Posterior vena cava (tissue), 2 donors: ENCODE results near the gene HEPN1. TPM values are rescaled to one million over a fixed set of nuclear protein-coding genes. Genes with fewer than 3 reads are reported as not detected.

ENCODE experiments used
- DNase-seq: peaks from one replicate; pipeline ENCODE4 v3.0.0-alpha.2; 2020; ENCODE audit warnings: low spot score
- intact Hi-C, 2 donors: fragments of 100-400 bp; cut with DNase I; formaldehyde crosslinking; loops; one replicate each; pipeline versions ENCODE4 v1.14.1 to v1.14.2; 2022 to 2023
- total RNA-seq, 2 donors: library from RNA; stranded (reverse); fragmentation: NEBNext Ultra II Directional; extraction: Animal tissue kit (Norgen Biotek cat#: 25700); gene quantifications; one replicate each; pipeline ENCODE4 v1.2.1, GENCODE V29; 2021
- donor health status: DM: yes; HTN: yes; CAD: no.
- donor health status: DM: yes; HTN: yes; CAD: no.

The HEPN1 gene
- total RNA-seq, 2 donors from 2014 or later: 0.28 TPM; not detected in 1

- intact Hi-C loops: no loop called here
- no peak for DNase-seq
Measured at GRCh38 chr11:124896071-124896750, 22.8 kb upstream of the HEPN1 start.

GRCh38 chr11:124896821-124897391 lies 22.1 kb upstream of the HEPN1 start:
- no peak for DNase-seq
- intact Hi-C loops: no loop called here

- intact Hi-C loops: no loop called here
- DNase-seq: no peak
Measured at GRCh38 chr11:124897674-124898262, 21.3 kb upstream of the HEPN1 start, which contains the start of gene ROBO4. Gene ROBO4, minus strand, starts transcription at chr11:124897865. Its CDS starts 70 bp downstream, at chr11:124897795.

- intact Hi-C loops: no loop called here
- no peak for DNase-seq
Measured at GRCh38 chr11:124898263-124898680, 20.8 kb upstream of the HEPN1 start.

- no peak for DNase-seq
- intact Hi-C loops: no loop called here
Measured at GRCh38 chr11:124898711-124899110, 20.3 kb upstream of the HEPN1 start.

GRCh38 chr11:124899383-124900145 lies 19.5 kb upstream of the HEPN1 start:
- DNase-seq: no peak
- intact Hi-C loops: no loop called here

GRCh38 chr11:124900464-124900863 lies 18.6 kb upstream of the HEPN1 start:
- DNase-seq: peak; percentile 86
- intact Hi-C loops: no loop called here

GRCh38 chr11:124902616-124903015 lies 16.4 kb upstream of the HEPN1 start:
- intact Hi-C loops: no loop called here
- no peak for DNase-seq

- DNase-seq: no peak
- intact Hi-C loops: no loop called here
Measured at GRCh38 chr11:124915541-124916369, 3.3 kb upstream of the HEPN1 start.

- intact Hi-C loops: no loop called here
- no peak for DNase-seq
Measured at GRCh38 chr11:124916370-124916710, 2.7 kb upstream of the HEPN1 start.

- DNase-seq: no peak
- intact Hi-C loops: no loop called here
Measured at GRCh38 chr11:124917115-124917637, 1.9 kb upstream of the HEPN1 start.

GRCh38 chr11:124919898-124920297 lies 848 bp downstream of the HEPN1 start:
- no peak for DNase-seq
- intact Hi-C loops: loop anchor here in 1 of 2 donors (1.0 to 2.0 kb wide), 2 partner anchors 43 to 75 kb away; no protein-coding TSS in a partner anchor

GRCh38 chr11:124920356-124920755 lies 1.3 kb downstream of the HEPN1 start:
- intact Hi-C loops: loop anchor here in 1 of 2 donors (1.0 to 2.0 kb wide), 2 partner anchors 43 to 76 kb away; no protein-coding TSS in a partner anchor
- DNase-seq: no peak

- peak; percentile 91 for DNase-seq
- intact Hi-C loops: loop anchor here in 1 of 2 donors (1.0 to 2.0 kb wide), 2 partner anchors 44 to 76 kb away; no protein-coding TSS in a partner anchor
Measured at GRCh38 chr11:124920870-124921609, 2.0 kb downstream of the HEPN1 start.

GRCh38 chr11:124922831-124923230 lies 3.8 kb downstream of the HEPN1 start:
- intact Hi-C loops: no loop called here

GRCh38 chr11:124923296-124923695 lies 4.2 kb downstream of the HEPN1 start:
- intact Hi-C loops: no loop called here
- no peak for DNase-seq

More at GRCh38 chr11:124922831-124923230, 3.8 kb downstream of the HEPN1 start:
- DNase-seq: no peak

GRCh38 chr11:124928942-124929665 lies 10.1 kb downstream of the HEPN1 start:
- intact Hi-C loops: no loop called here
- DNase-seq: no peak
